ENCODE data around the gene VARS1. TPM values are rescaled to one million over a fixed set of nuclear protein-coding genes. Genes with fewer than 3 reads are reported as not detected.

Gene VARS1
- total and polyA plus RNA-seq, 3 donors from 2014 or later = 94.8 to 156 (median 131) TPM

- H3K9me3 ChIP-seq = no peaks in the 10 kb centered on the region
- no peak overlapping the region for H3K4me3 ChIP-seq
- TF ChIP-seq POLR2A (IDR thresholded peaks at IDR 0.05) = no peak
- TF ChIP-seq CTCF (IDR thresholded peaks at IDR 0.05) = no peak
- intact Hi-C loops (cut with DNase I; ENCODE audit: low total_unique reads) = no loop called here
- no peaks in the 10 kb centered on the region for H3K4me1 ChIP-seq
- H3K36me3 ChIP-seq (ENCODE audit: low read depth, missing control alignments) = no peaks in the 10 kb centered on the region
- H3K27me3 ChIP-seq = no peaks in the 10 kb centered on the region
- no peak for DNase-seq
- H3K27ac ChIP-seq = no peak overlapping the region
- WGBS, 2 donors = 40 to 45% methylated on average over 1 of the region's 1 CpG
Observed at GRCh38 chr6:31763619-31763940, 32.0 kb downstream of the VARS1 start.

- Histone ChIP-seq H3K4me3 (no peak overlapping the region), H3K9me3 (no peaks in the 10 kb centered on the region), H3K36me3 (ENCODE audit: low read depth, missing control alignments) (no peaks in the 10 kb centered on the region), H3K4me1 (no peaks in the 10 kb centered on the region), H3K27me3 (no peaks in the 10 kb centered on the region), H3K27ac (no peak overlapping the region)
- WGBS, 2 donors = 80 to 87% methylated on average over 8 of the region's 8 CpGs
- no peak for TF ChIP-seq CTCF (IDR thresholded peaks at IDR 0.05)
- TF ChIP-seq POLR2A (IDR thresholded peaks at IDR 0.05) = no peak
- intact Hi-C loops (cut with DNase I; ENCODE audit: low total_unique reads) = no loop called here
- no peak for DNase-seq
Observed at GRCh38 chr6:31762878-31763618, 32.5 kb downstream of the VARS1 start.

- Histone ChIP-seq H3K9me3 (no peaks in the 10 kb centered on the region), H3K27me3 (no peaks in the 10 kb centered on the region), H3K4me1 (no peaks in the 10 kb centered on the region), H3K4me3 (no peak within 1 kb of the TSS), H3K36me3 (ENCODE audit: low read depth, missing control alignments) (no peaks in the 10 kb centered on the region), H3K27ac (no peak within 1 kb of the TSS)
- TF ChIP-seq CTCF (IDR thresholded peaks at IDR 0.05) (no peak), POLR2A (IDR thresholded peaks at IDR 0.05) (no peak)
- intact Hi-C loops (cut with DNase I; ENCODE audit: low total_unique reads) = no loop called here
- 69 to 70% methylated on average over 4 of the region's 4 CpGs for WGBS, 2 donors
- no peak for DNase-seq
Observed at GRCh38 chr6:31762356-31762755, 33.2 kb downstream of the VARS1 start, which contains the start of gene SAPCD1. Gene SAPCD1 (plus strand): TSS chr6:31762656. CDS start chr6:31763055, 399 bp downstream.

GRCh38 chr6:31761343-31761742 lies 34.2 kb downstream of the VARS1 start:
- no peak for DNase-seq
- no peak for TF ChIP-seq POLR2A (IDR thresholded peaks at IDR 0.05)
- no peak for TF ChIP-seq CTCF (IDR thresholded peaks at IDR 0.05)
- intact Hi-C loops (cut with DNase I; ENCODE audit: low total_unique reads) = no loop called here
- Histone ChIP-seq H3K27ac (no peak overlapping the region), H3K4me1 (no peaks in the 10 kb centered on the region), H3K9me3 (no peaks in the 10 kb centered on the region), H3K27me3 (no peaks in the 10 kb centered on the region), H3K4me3 (no peak overlapping the region), H3K36me3 (ENCODE audit: low read depth, missing control alignments) (no peaks in the 10 kb centered on the region)
- WGBS, 2 donors = 90 to 94% methylated on average over 8 of the region's 8 CpGs

- H3K4me3 ChIP-seq = no peak overlapping the region
- H3K36me3 ChIP-seq (ENCODE audit: low read depth, missing control alignments) = no peaks in the 10 kb centered on the region
- DNase-seq = no peak
- 90 to 91% methylated on average over 5 of the region's 5 CpGs for WGBS, 2 donors
- H3K9me3 ChIP-seq = no peaks in the 10 kb centered on the region
- TF ChIP-seq CTCF (IDR thresholded peaks at IDR 0.05) = no peak
- TF ChIP-seq POLR2A (IDR thresholded peaks at IDR 0.05) = no peak
- H3K27me3 ChIP-seq = no peaks in the 10 kb centered on the region
- no peaks in the 10 kb centered on the region for H3K4me1 ChIP-seq
- H3K27ac ChIP-seq = no peak overlapping the region
- intact Hi-C loops (cut with DNase I; ENCODE audit: low total_unique reads) = no loop called here
Observed at GRCh38 chr6:31760790-31761189, 34.8 kb downstream of the VARS1 start.

Data from testis (tissue), 3 donors.